ENCODE data around the gene ACTN2. TPM values are rescaled to one million over a fixed set of nuclear protein-coding genes. Genes with fewer than 3 reads are reported as not detected.

Gene ACTN2
- polyA plus RNA-seq, 1 donor: 3.1 TPM

DNA sequence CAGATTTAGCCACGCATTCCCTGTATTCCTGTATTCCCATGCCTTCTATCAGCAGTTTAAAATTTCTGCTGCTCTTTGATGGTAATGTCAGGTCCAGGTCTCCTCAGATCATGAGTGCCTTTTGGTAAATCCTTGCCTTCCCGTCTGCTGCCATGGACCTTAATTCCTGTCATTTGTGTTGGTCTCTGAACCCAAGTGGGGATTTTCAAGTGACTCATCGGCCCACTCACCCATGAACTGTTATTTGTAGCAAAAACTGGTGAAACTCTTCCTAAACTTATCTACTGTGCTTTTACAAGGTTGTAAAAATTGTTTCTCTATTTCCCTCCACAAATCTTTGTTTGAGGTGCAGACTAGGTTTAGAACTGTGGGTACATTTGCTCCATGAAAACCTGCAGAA is 47.4 kb downstream of the ACTN2 start:
- no CpG with 5 or more reads among the region's 3 CpGs for WGBS (ENCODE audit: insufficient coverage, low lambda C conversion rate)
- no peak overlapping the region for H3K4me3 ChIP-seq (ENCODE audit: low read length)
- no peaks in the 10 kb centered on the region for H3K36me3 ChIP-seq (ENCODE audit: control insufficient read depth, insufficient read depth, low read length)
- no peaks in the 10 kb centered on the region for H3K4me1 ChIP-seq (ENCODE audit: control insufficient read depth, insufficient read depth, low read length)
- no peak overlapping the region for H3K27ac ChIP-seq (ENCODE audit: low read length)
- DNase-seq: no peak
- H3K27me3 ChIP-seq (ENCODE audit: control insufficient read depth, insufficient read depth, low read length): no peaks in the 10 kb centered on the region
- H3K9me3 ChIP-seq (ENCODE audit: control insufficient read depth, low read depth, low read length): no peaks in the 10 kb centered on the region

DNA sequence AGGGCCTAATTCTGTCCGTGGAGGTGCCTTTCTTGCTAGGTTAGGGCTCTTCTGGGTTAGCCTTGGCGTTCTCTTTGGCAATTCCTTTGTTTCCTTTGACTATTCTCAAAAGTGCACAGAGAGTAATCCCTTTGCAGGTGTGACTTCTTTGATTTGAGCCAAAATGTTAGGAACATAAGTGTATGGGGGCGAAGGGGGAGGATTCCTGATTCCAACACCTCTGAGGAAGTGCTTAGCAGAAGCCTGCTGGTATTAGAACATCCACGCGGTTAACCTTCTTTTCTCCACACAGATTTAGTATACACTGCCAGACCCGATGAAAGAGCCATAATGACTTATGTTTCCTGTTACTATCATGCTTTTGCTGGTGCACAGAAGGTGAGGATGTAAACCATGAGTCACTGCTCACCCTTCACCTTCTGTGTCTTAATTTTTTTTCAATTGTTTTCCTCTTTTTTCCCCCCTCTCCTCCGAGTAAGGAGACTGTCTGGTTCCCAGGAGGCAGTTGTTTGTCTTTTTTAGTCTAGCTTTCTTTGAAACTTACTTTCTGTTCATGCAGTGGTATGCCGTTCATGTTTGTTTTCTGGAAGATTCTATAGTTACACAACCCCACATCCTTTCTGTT is 48.0 kb downstream of the ACTN2 start:
- Histone ChIP-seq H3K9me3 (ENCODE audit: control insufficient read depth, low read depth, low read length) (no peaks in the 10 kb centered on the region), H3K27me3 (ENCODE audit: control insufficient read depth, insufficient read depth, low read length) (no peaks in the 10 kb centered on the region), H3K4me3 (ENCODE audit: low read length) (no peak overlapping the region), H3K4me1 (ENCODE audit: control insufficient read depth, insufficient read depth, low read length) (no peaks in the 10 kb centered on the region), H3K27ac (ENCODE audit: low read length) (no peak overlapping the region), H3K36me3 (ENCODE audit: control insufficient read depth, insufficient read depth, low read length) (no peaks in the 10 kb centered on the region)
- WGBS (ENCODE audit: insufficient coverage, low lambda C conversion rate): 62% methylated on average over 2 of the region's 8 CpGs
- DNase-seq: no peak

DNA sequence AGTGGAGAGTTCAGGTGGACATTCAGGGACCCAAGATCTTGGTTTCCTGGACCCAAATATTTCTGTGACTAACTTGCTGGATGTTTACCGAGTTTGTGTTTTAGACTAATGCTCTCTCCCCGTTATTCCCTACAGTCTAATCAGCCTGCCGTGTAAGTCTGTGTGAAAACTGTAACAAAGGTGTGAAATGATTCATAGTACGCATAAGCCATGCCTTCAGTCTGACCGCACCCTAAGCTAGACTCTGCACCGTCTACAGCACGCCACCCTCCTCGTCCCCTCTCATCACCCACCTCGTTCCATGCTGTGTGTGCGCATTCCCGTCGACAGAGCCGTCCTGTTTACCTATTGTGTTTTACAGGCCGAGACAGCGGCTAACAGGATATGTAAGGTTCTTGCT is 50.5 kb downstream of the ACTN2 start:
- WGBS (ENCODE audit: insufficient coverage, low lambda C conversion rate): 60% methylated on average over 3 of the region's 15 CpGs
- no peaks in the 10 kb centered on the region for H3K27me3 ChIP-seq (ENCODE audit: control insufficient read depth, insufficient read depth, low read length)
- no peaks in the 10 kb centered on the region for H3K9me3 ChIP-seq (ENCODE audit: control insufficient read depth, low read depth, low read length)
- H3K36me3 ChIP-seq (ENCODE audit: control insufficient read depth, insufficient read depth, low read length): no peaks in the 10 kb centered on the region
- no peak overlapping the region for H3K27ac ChIP-seq (ENCODE audit: low read length)
- no peak overlapping the region for H3K4me3 ChIP-seq (ENCODE audit: low read length)
- DNase-seq: no peak
- no peaks in the 10 kb centered on the region for H3K4me1 ChIP-seq (ENCODE audit: control insufficient read depth, insufficient read depth, low read length)

DNA sequence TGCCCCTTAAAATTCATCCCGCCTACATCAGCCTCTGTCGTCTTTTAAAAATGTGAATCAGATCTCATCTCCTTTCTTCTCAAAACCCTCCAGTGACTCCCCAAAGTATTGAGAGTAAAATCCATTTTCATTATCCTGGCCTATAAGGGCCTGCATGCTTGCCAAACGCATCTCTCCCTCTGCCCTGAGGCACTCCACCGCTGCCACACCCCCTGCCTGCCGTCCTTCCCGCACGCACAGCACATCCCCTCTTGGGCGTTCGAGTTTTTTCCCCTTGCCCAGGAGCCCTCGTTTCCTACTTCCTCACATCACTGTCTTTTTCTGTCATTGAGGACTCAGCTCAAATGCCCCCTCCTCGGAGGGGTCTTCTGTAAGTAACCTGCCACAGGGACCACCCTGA is 55.5 kb downstream of the ACTN2 start:
- WGBS (ENCODE audit: insufficient coverage, low lambda C conversion rate): 95% methylated on average over 2 of the region's 11 CpGs

DNA sequence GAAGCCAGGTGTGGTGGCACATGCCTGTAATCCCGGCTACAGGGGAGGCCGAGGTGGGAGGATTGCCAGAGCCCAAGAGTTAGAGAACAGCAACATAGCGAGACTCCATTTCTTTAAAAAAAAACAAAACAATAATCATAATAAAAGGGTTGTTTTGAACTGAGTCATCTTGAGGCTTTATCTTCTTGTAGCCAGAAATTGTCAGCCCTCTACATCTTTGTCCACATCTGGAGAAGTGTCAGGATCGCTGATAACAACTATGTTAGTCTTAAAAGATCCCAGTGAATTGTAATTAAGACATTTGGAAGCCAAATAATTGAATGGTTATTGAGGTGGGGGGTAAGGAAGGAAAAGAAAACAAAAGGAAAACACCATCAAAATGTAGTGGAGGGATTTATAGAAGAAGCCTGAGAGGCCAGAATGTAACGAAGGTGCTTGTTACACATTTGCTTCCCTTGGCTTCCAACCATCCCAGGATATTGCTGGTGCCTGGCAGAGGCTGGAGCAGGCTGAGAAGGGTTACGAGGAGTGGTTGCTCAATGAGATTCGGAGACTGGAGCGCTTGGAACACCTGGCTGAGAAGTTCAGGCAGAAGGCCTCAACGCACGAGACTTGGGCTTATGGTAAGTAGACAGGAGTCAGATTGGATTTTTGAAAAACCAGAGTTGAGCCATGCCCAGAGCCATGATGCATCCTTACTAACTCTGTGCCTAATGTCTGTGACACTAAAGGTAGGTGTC is 56.3 kb downstream of the ACTN2 start:
- DNase-seq: no peak
- Histone ChIP-seq H3K36me3 (ENCODE audit: control insufficient read depth, insufficient read depth, low read length) (no peaks in the 10 kb centered on the region), H3K9me3 (ENCODE audit: control insufficient read depth, low read depth, low read length) (no peaks in the 10 kb centered on the region), H3K27ac (ENCODE audit: low read length) (no peak overlapping the region), H3K27me3 (ENCODE audit: control insufficient read depth, insufficient read depth, low read length) (no peaks in the 10 kb centered on the region), H3K4me3 (ENCODE audit: low read length) (no peak overlapping the region), H3K4me1 (ENCODE audit: control insufficient read depth, insufficient read depth, low read length) (no peaks in the 10 kb centered on the region)
- WGBS (ENCODE audit: insufficient coverage, low lambda C conversion rate): 100% methylated on average over 3 of the region's 10 CpGs

More for the DNA sequence above, 55.5 kb downstream of the ACTN2 start:
- Histone ChIP-seq H3K9me3 (ENCODE audit: control insufficient read depth, low read depth, low read length) (no peaks in the 10 kb centered on the region), H3K36me3 (ENCODE audit: control insufficient read depth, insufficient read depth, low read length) (no peaks in the 10 kb centered on the region), H3K4me1 (ENCODE audit: control insufficient read depth, insufficient read depth, low read length) (no peaks in the 10 kb centered on the region), H3K4me3 (ENCODE audit: low read length) (no peak overlapping the region), H3K27ac (ENCODE audit: low read length) (no peak overlapping the region), H3K27me3 (ENCODE audit: control insufficient read depth, insufficient read depth, low read length) (no peaks in the 10 kb centered on the region)
- DNase-seq: no peak

DNA sequence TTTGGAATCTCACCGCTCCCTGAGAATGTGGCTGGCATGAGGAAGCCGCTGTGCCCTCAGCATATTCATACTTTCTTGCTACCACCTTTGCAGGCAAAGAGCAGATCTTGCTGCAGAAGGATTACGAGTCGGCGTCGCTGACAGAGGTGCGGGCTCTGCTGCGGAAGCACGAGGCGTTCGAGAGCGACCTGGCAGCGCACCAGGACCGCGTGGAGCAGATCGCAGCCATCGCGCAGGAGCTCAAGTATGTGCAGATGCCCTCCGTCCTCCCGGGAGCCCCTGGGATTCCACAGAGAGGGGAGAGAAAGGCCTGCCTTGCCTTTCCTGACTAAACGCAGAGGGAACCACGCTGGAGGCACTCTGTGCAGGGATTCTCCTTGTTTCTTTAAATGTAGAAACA is 58.2 kb downstream of the ACTN2 start:
- Histone ChIP-seq H3K4me1 (ENCODE audit: control insufficient read depth, insufficient read depth, low read length) (no peaks in the 10 kb centered on the region), H3K9me3 (ENCODE audit: control insufficient read depth, low read depth, low read length) (no peaks in the 10 kb centered on the region), H3K27ac (ENCODE audit: low read length) (no peak overlapping the region), H3K27me3 (ENCODE audit: control insufficient read depth, insufficient read depth, low read length) (no peaks in the 10 kb centered on the region), H3K4me3 (ENCODE audit: low read length) (no peak overlapping the region), H3K36me3 (ENCODE audit: control insufficient read depth, insufficient read depth, low read length) (no peaks in the 10 kb centered on the region)
- WGBS (ENCODE audit: insufficient coverage, low lambda C conversion rate): no CpG with 5 or more reads among the region's 22 CpGs
- DNase-seq: no peak

DNA sequence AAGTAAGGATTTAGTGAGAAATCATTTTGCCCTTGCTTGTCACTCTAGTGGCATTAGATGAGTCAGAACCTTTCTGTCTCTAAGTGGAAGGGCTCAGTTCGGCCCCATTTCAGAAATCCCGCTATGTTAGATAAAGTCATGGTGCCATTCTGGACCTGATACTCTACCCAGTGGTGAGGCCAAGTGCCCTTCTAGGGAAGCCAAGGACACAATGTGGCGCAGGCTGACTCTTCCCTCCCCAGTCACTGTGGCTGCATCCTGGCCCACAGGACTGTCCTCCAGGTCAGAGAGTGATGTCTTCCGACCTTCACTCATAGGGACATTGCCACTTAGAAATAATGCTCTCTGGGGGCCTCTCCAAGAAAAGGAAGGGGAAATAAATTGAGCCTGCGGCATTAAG is 60.5 kb downstream of the ACTN2 start:
- Histone ChIP-seq H3K27me3 (ENCODE audit: control insufficient read depth, insufficient read depth, low read length) (no peaks in the 10 kb centered on the region), H3K27ac (ENCODE audit: low read length) (no peak overlapping the region), H3K36me3 (ENCODE audit: control insufficient read depth, insufficient read depth, low read length) (no peaks in the 10 kb centered on the region), H3K9me3 (ENCODE audit: control insufficient read depth, low read depth, low read length) (no peaks in the 10 kb centered on the region), H3K4me3 (ENCODE audit: low read length) (no peak overlapping the region), H3K4me1 (ENCODE audit: control insufficient read depth, insufficient read depth, low read length) (no peaks in the 10 kb centered on the region)
- no peak for DNase-seq
- WGBS (ENCODE audit: insufficient coverage, low lambda C conversion rate): 100% methylated on average over 1 of the region's 5 CpGs

DNA sequence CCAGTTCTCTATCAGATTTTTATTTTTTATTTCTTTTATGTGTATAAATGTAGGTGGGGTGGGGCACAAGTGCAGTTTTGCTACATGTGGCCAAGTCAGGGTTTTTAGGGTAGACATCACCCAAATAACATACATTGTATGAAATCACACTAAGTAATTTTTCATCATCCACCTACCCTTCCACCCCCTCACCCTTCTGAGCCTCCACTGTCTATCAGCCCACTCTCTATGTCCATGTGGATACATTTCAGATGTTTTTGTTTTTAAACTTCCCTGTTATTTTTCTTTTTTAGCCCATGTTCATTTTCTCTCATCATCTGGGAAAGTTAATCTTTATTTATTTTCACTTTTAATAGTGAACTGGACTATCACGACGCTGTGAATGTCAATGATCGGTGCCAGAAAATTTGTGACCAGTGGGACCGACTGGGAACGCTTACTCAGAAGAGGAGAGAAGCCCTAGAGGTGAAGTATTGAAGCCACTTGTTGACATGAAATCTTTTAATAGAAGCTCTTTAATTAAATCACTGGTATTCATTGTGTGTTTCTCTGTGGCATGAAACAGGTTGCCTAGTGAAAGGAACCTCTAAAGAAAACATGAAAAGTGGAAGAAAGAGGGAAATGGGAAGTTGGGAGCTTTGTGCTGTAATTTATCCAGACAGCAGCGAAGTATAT is 61.1 kb downstream of the ACTN2 start:
- no peak for DNase-seq
- Histone ChIP-seq H3K4me3 (ENCODE audit: low read length) (no peak overlapping the region), H3K27me3 (ENCODE audit: control insufficient read depth, insufficient read depth, low read length) (no peaks in the 10 kb centered on the region), H3K27ac (ENCODE audit: low read length) (no peak overlapping the region), H3K9me3 (ENCODE audit: control insufficient read depth, low read depth, low read length) (no peaks in the 10 kb centered on the region), H3K4me1 (ENCODE audit: control insufficient read depth, insufficient read depth, low read length) (no peaks in the 10 kb centered on the region), H3K36me3 (ENCODE audit: control insufficient read depth, insufficient read depth, low read length) (no peaks in the 10 kb centered on the region)
- WGBS (ENCODE audit: insufficient coverage, low lambda C conversion rate): 94% methylated on average over 6 of the region's 6 CpGs

DNA sequence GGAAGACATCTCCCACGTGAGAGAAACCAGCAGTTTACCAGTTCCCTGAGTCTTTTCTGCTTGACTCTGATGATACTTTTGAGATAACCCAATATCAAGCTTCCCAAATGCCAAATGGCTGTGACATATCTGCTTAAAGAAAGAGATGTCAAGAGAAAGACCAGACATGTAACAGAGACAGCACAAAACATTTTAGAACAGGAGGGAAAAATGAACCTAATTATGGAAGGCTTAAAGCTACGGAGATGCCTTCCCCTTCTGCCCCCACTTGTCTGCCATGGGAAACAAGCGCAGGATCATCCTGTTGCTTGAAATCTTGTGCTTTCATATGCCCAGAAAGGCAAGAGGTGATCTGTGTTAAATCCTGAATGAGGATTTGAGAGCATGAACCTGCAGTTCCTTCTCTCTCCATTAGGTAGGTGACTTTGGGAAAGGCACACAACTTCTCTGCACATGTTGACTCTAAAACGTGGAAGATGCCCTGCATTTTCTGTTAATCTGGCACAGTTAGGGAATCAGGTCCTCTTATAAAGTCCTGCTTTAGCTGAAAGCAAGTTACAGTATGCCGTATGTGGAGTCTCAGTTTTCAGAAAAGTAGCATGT is 62.1 kb downstream of the ACTN2 start:
- Histone ChIP-seq H3K9me3 (ENCODE audit: control insufficient read depth, low read depth, low read length) (no peaks in the 10 kb centered on the region), H3K27me3 (ENCODE audit: control insufficient read depth, insufficient read depth, low read length) (no peaks in the 10 kb centered on the region), H3K4me3 (ENCODE audit: low read length) (no peak overlapping the region), H3K27ac (ENCODE audit: low read length) (no peak overlapping the region), H3K4me1 (ENCODE audit: control insufficient read depth, insufficient read depth, low read length) (no peaks in the 10 kb centered on the region), H3K36me3 (ENCODE audit: control insufficient read depth, insufficient read depth, low read length) (no peaks in the 10 kb centered on the region)
- WGBS (ENCODE audit: insufficient coverage, low lambda C conversion rate): no CpG with 5 or more reads among the region's 5 CpGs
- no peak for DNase-seq

DNA sequence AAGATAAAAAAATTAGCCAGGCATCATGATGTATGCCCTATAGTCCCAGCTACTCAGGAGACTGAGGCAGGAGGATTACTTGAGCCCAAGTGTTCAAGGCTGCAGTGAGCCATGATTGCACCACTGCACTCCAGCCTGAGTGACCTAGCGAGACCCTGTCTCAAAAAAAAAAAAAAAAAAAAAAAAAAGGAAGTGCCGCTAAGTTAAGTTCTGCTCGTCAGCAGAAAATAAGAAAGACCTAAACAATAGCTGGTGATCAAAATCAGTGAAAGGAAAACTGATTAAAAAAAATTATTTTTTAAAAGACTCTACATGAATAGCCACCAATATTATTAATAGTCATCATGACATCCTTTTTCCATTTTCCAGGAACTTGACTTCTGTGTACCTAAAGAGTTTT is 64.6 kb downstream of the ACTN2 start:
- H3K27me3 ChIP-seq (ENCODE audit: control insufficient read depth, insufficient read depth, low read length): no peaks in the 10 kb centered on the region
- no peaks in the 10 kb centered on the region for H3K4me1 ChIP-seq (ENCODE audit: control insufficient read depth, insufficient read depth, low read length)
- no peaks in the 10 kb centered on the region for H3K9me3 ChIP-seq (ENCODE audit: control insufficient read depth, low read depth, low read length)
- no peaks in the 10 kb centered on the region for H3K36me3 ChIP-seq (ENCODE audit: control insufficient read depth, insufficient read depth, low read length)
- no peak overlapping the region for H3K4me3 ChIP-seq (ENCODE audit: low read length)
- 100% methylated on average over 1 of the region's 3 CpGs for WGBS (ENCODE audit: insufficient coverage, low lambda C conversion rate)
- H3K27ac ChIP-seq (ENCODE audit: low read length): no peak overlapping the region
- DNase-seq: no peak
